ENCODE results near the gene WNT6.
A peak's percentile ranks its signal among the peaks of the same experiment; 100 is the strongest.

Gene WNT6

DNA sequence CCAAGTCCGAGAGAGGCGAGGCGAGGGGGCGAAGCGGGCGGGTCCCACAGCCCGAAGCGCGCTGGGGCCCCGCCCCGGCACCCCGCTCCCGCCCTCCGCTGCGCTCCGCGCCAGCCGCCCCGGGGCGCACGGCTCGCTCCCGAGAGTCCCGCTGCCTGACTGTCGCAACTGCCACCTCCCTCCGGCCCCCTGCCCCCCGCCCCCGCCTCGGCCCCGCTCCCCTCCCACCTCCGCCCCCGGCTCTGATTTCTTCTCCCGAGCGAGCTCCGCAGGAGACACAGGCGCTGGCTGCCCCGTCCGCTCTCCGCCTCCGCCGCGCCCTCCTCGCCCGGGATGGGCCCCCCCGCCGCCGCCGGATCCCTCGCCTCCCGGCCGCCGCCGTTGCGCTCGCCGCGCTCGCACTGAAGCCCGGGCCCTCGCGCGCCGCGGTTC is at the start of gene WNT6:
TSS of gene WNT6 (plus strand) at position 250 of the 432 bp plus-strand sequence. CDS start 233 bp downstream, outside the sequence.
- Histone ChIP-seq H3K27me3 (ENCODE audit: control insufficient read depth in 2 of 2, insufficient read depth in 2 of 2, low read length in 2 of 2) (peaks cover 50 to 69% of the 10 kb centered on the region in 2 donors), H3K9me3 (ENCODE audit: control insufficient read depth in 2 of 2, low read length in 2 of 2) (no peaks in the 10 kb centered on the region), H3K4me3 (ENCODE audit: low read length in 2 of 2) (peak within 1 kb of the TSS in 1 of 2 donors; percentile 30), H3K4me1 (ENCODE audit: control insufficient read depth in 2 of 2, insufficient read depth in 2 of 2, low read length in 2 of 2) (peaks cover 2 to 4% of the 10 kb centered on the region in 2 donors), H3K27ac (ENCODE audit: low read depth in 2 of 2, low read length in 2 of 2) (no peak within 1 kb of the TSS), H3K36me3 (ENCODE audit: control insufficient read depth in 2 of 2, insufficient read depth in 2 of 2, low read length in 2 of 2) (no peaks in the 10 kb centered on the region), H3K9ac (ENCODE audit: low read depth in 1 of 2, low read length in 2 of 2) (no peak within 1 kb of the TSS)

DNA sequence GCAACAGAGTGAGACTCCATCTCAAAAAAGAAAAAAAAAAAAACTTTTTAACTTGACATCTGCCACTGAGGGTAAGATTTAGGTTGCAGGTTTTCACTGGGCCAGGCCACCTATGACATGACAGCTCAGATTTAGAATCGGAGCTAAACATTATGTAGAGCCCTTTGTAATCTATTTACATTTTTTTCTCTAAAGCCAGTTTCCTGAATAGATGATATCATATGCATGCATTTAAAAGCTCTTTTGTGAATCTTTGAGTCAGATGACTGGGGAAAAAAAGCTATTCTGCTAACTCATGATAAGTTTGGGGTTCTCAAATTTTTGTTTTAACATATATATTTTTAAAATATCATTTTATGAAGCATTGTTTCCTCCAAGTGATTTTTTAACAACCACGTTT is 49.3 kb upstream of the WNT6 start:
- Histone ChIP-seq H3K9me3 (ENCODE audit: control insufficient read depth in 2 of 2, low read length in 2 of 2) (no peaks in the 10 kb centered on the region), H3K4me1 (ENCODE audit: control insufficient read depth in 2 of 2, insufficient read depth in 2 of 2, low read length in 2 of 2) (peaks cover 11 to 14% of the 10 kb centered on the region in 2 donors), H3K9ac (ENCODE audit: low read depth in 1 of 2, low read length in 2 of 2) (no peak overlapping the region), H3K27me3 (ENCODE audit: control insufficient read depth in 2 of 2, insufficient read depth in 2 of 2, low read length in 2 of 2) (no peaks in the 10 kb centered on the region), H3K4me3 (ENCODE audit: low read length in 2 of 2) (no peak overlapping the region), H3K27ac (ENCODE audit: low read depth in 2 of 2, low read length in 2 of 2) (no peak overlapping the region), H3K36me3 (ENCODE audit: control insufficient read depth in 2 of 2, insufficient read depth in 2 of 2, low read length in 2 of 2) (peaks cover 0 to 19% of the 10 kb centered on the region in 2 donors)

DNA sequence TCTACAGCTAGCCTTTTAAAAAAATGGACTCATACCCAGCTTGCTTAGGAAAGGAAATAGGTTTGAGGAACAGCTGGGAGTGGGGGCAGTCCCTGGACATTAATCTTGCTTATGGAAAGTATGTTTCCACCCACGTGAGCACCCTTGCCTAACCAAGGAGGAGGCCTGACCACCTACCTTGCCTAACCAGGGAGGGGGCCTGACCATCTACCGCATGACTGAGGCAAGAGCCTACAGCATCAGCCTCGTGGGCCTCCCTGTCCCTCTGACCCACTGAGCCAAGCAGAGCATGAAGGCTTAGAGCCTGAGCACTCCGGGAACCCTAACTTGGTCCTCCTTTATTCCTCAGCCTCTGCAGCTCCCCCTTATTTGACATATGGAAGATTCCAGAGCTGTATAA is 48.2 kb upstream of the WNT6 start:
- Histone ChIP-seq H3K9ac (ENCODE audit: low read depth in 1 of 2, low read length in 2 of 2) (no peak overlapping the region), H3K4me3 (ENCODE audit: low read length in 2 of 2) (no peak overlapping the region), H3K27ac (ENCODE audit: low read depth in 2 of 2, low read length in 2 of 2) (no peak overlapping the region), H3K4me1 (ENCODE audit: control insufficient read depth in 2 of 2, insufficient read depth in 2 of 2, low read length in 2 of 2) (peaks cover 11 to 14% of the 10 kb centered on the region in 2 donors), H3K9me3 (ENCODE audit: control insufficient read depth in 2 of 2, low read length in 2 of 2) (no peaks in the 10 kb centered on the region), H3K36me3 (ENCODE audit: control insufficient read depth in 2 of 2, insufficient read depth in 2 of 2, low read length in 2 of 2) (peaks cover 0 to 23% of the 10 kb centered on the region in 2 donors), H3K27me3 (ENCODE audit: control insufficient read depth in 2 of 2, insufficient read depth in 2 of 2, low read length in 2 of 2) (no peaks in the 10 kb centered on the region)

DNA sequence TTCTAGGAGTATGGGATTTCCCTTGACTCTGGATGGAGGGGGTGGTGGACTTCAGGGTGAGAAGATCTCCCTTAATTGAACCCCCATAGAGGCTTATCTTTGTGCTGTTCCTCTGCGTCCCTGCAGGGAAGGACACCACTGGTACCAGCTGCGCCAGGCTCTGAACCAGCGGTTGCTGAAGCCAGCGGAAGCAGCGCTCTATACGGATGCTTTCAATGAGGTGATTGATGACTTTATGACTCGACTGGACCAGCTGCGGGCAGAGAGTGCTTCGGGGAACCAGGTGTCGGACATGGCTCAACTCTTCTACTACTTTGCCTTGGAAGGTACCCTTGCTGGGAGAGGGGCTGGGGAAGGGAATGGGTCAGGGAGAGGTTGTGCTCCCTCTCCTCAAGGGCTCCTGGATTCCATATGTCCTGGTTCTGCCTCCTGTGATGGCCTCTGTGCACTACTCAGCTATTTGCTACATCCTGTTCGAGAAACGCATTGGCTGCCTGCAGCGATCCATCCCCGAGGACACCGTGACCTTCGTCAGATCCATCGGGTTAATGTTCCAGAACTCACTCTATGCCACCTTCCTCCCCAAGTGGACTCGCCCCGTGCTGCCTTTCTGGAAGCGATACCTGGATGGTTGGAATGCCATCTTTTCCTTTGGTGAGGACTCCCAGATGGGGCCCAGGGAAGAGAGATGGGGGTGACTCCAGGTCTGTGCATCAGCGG is 47.3 kb upstream of the WNT6 start:
- H3K27ac ChIP-seq (ENCODE audit: low read depth in 2 of 2, low read length in 2 of 2), result no peak overlapping the region
- no peaks in the 10 kb centered on the region for H3K27me3 ChIP-seq (ENCODE audit: control insufficient read depth in 2 of 2, insufficient read depth in 2 of 2, low read length in 2 of 2)
- no peak overlapping the region for H3K4me3 ChIP-seq (ENCODE audit: low read length in 2 of 2)
- peaks cover 0 to 26% of the 10 kb centered on the region in 2 donors for H3K36me3 ChIP-seq (ENCODE audit: control insufficient read depth in 2 of 2, insufficient read depth in 2 of 2, low read length in 2 of 2)
- no peak overlapping the region for H3K9ac ChIP-seq (ENCODE audit: low read depth in 1 of 2, low read length in 2 of 2)
- H3K9me3 ChIP-seq (ENCODE audit: control insufficient read depth in 2 of 2, low read length in 2 of 2), result no peaks in the 10 kb centered on the region
- H3K4me1 ChIP-seq (ENCODE audit: control insufficient read depth in 2 of 2, insufficient read depth in 2 of 2, low read length in 2 of 2), result peaks cover 11 to 14% of the 10 kb centered on the region in 2 donors

DNA sequence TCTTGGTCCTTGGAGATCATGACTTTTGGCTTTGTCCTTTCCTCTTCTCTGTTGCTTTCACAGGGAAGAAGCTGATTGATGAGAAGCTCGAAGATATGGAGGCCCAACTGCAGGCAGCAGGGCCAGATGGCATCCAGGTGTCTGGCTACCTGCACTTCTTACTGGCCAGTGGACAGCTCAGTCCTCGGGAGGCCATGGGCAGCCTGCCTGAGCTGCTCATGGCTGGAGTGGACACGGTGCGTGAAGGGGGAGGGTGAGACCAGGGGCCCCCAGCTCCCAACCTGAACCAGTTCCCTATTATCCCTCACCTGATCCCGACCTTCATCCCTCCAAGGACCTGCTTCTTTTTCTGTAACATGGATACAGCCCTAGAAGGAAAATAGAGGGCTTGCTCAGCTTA is 46.7 kb upstream of the WNT6 start:
- peaks cover 0 to 30% of the 10 kb centered on the region in 2 donors for H3K36me3 ChIP-seq (ENCODE audit: control insufficient read depth in 2 of 2, insufficient read depth in 2 of 2, low read length in 2 of 2)
- no peak overlapping the region for H3K4me3 ChIP-seq (ENCODE audit: low read length in 2 of 2)
- H3K27ac ChIP-seq (ENCODE audit: low read depth in 2 of 2, low read length in 2 of 2), result no peak overlapping the region
- peaks cover 11 to 14% of the 10 kb centered on the region in 2 donors for H3K4me1 ChIP-seq (ENCODE audit: control insufficient read depth in 2 of 2, insufficient read depth in 2 of 2, low read length in 2 of 2)
- no peaks in the 10 kb centered on the region for H3K9me3 ChIP-seq (ENCODE audit: control insufficient read depth in 2 of 2, low read length in 2 of 2)
- H3K9ac ChIP-seq (ENCODE audit: low read depth in 1 of 2, low read length in 2 of 2), result no peak overlapping the region
- no peaks in the 10 kb centered on the region for H3K27me3 ChIP-seq (ENCODE audit: control insufficient read depth in 2 of 2, insufficient read depth in 2 of 2, low read length in 2 of 2)

DNA sequence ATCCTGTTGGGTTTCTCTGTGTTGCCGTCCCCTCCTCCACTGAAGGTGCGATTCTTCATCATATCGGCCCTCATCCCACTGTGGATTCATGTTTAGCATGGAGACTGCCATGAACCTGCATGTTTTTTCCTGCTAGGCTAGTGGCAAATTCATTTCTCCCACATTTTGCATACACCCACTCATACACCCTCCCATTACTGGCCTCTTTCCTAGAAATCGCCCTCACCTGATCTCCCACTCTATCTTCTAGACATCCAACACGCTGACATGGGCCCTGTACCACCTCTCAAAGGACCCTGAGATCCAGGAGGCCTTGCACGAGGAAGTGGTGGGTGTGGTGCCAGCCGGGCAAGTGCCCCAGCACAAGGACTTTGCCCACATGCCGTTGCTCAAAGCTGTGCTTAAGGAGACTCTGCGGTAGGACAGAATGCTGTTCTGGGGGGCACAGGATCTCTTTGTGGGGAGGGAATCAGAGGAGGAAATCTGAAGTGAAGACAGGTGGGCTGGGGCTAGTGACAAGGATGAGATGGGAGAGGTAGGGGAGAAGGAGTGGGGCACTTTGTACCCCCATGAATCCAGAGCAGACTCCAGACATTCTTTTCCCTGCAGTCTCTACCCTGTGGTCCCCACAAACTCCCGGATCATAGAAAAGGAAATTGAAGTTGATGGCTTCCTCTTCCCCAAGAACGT is 45.7 kb upstream of the WNT6 start:
- peak overlapping the region in 1 of 2 donors; percentile 17 for H3K9ac ChIP-seq (ENCODE audit: low read depth in 1 of 2, low read length in 2 of 2)
- peak overlapping the region; percentile 39 to 56 for H3K27ac ChIP-seq (ENCODE audit: low read depth in 2 of 2, low read length in 2 of 2)

DNA sequence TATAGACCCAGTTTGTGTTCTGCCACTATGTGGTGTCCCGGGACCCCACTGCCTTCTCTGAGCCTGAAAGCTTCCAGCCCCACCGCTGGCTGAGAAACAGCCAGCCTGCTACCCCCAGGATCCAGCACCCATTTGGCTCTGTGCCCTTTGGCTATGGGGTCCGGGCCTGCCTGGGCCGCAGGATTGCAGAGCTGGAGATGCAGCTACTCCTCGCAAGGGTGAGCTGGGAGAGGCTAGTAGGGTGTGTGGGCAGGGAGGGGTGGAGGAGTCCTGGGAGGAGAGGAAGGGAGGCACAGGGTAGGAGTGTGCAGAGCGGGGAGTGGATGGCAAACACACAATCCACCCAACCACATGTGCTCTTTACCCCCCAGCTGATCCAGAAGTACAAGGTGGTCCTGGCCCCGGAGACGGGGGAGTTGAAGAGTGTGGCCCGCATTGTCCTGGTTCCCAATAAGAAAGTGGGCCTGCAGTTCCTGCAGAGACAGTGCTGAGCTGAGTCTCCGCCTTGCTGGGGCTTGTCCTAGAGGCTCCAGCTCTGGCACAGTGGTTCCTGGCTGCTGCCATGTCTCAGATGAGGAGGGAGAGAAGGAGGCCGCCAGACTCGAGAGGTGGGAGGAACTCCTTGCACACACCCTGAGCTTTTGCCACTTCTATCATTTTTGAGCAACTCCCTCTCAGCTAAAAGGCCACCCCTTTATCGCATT is 44.9 kb upstream of the WNT6 start:
- Histone ChIP-seq H3K9ac (ENCODE audit: low read depth in 1 of 2, low read length in 2 of 2) (no peak overlapping the region), H3K36me3 (ENCODE audit: control insufficient read depth in 2 of 2, insufficient read depth in 2 of 2, low read length in 2 of 2) (peaks cover 0 to 32% of the 10 kb centered on the region in 2 donors), H3K4me1 (ENCODE audit: control insufficient read depth in 2 of 2, insufficient read depth in 2 of 2, low read length in 2 of 2) (peaks cover 11 to 14% of the 10 kb centered on the region in 2 donors)

More for the DNA sequence above, 45.7 kb upstream of the WNT6 start:
- Histone ChIP-seq H3K4me3 (ENCODE audit: low read length in 2 of 2) (no peak overlapping the region), H3K4me1 (ENCODE audit: control insufficient read depth in 2 of 2, insufficient read depth in 2 of 2, low read length in 2 of 2) (peaks cover 11 to 14% of the 10 kb centered on the region in 2 donors), H3K9me3 (ENCODE audit: control insufficient read depth in 2 of 2, low read length in 2 of 2) (no peaks in the 10 kb centered on the region), H3K36me3 (ENCODE audit: control insufficient read depth in 2 of 2, insufficient read depth in 2 of 2, low read length in 2 of 2) (peaks cover 0 to 30% of the 10 kb centered on the region in 2 donors), H3K27me3 (ENCODE audit: control insufficient read depth in 2 of 2, insufficient read depth in 2 of 2, low read length in 2 of 2) (no peaks in the 10 kb centered on the region)

DNA sequence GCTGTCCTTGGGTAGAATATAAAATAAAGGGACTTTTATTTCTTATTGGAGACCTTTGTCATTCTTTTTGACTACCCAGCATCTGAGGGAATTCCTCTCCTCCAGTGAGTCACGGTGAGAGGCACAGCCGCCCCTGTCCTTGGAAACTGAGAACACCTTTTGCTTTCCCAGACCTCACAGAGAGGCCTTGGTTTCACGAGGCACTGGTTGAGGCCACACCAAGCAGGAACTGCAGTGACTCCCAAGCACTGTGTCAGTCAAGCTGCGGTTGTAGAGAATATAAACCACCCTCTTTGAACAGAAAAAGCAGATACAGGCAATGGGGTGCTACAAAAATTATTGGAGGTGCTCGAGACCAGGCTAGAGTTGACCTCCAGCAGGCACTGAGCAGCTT is 44.4 kb upstream of the WNT6 start:
- no peak overlapping the region for H3K27ac ChIP-seq (ENCODE audit: low read depth in 2 of 2, low read length in 2 of 2)
- peaks cover 11 to 14% of the 10 kb centered on the region in 2 donors for H3K4me1 ChIP-seq (ENCODE audit: control insufficient read depth in 2 of 2, insufficient read depth in 2 of 2, low read length in 2 of 2)
- no peak overlapping the region for H3K4me3 ChIP-seq (ENCODE audit: low read length in 2 of 2)
- H3K36me3 ChIP-seq (ENCODE audit: control insufficient read depth in 2 of 2, insufficient read depth in 2 of 2, low read length in 2 of 2), result peaks cover 0 to 32% of the 10 kb centered on the region in 2 donors
- H3K9me3 ChIP-seq (ENCODE audit: control insufficient read depth in 2 of 2, low read length in 2 of 2), result no peaks in the 10 kb centered on the region
- H3K9ac ChIP-seq (ENCODE audit: low read depth in 1 of 2, low read length in 2 of 2), result no peak overlapping the region
- no peaks in the 10 kb centered on the region for H3K27me3 ChIP-seq (ENCODE audit: control insufficient read depth in 2 of 2, insufficient read depth in 2 of 2, low read length in 2 of 2)

More for the DNA sequence above, 44.9 kb upstream of the WNT6 start:
- no peaks in the 10 kb centered on the region for H3K27me3 ChIP-seq (ENCODE audit: control insufficient read depth in 2 of 2, insufficient read depth in 2 of 2, low read length in 2 of 2)
- H3K27ac ChIP-seq (ENCODE audit: low read depth in 2 of 2, low read length in 2 of 2), result peak overlapping the region; percentile 39 to 56
- no peaks in the 10 kb centered on the region for H3K9me3 ChIP-seq (ENCODE audit: control insufficient read depth in 2 of 2, low read length in 2 of 2)
- H3K4me3 ChIP-seq (ENCODE audit: low read length in 2 of 2), result no peak overlapping the region

DNA sequence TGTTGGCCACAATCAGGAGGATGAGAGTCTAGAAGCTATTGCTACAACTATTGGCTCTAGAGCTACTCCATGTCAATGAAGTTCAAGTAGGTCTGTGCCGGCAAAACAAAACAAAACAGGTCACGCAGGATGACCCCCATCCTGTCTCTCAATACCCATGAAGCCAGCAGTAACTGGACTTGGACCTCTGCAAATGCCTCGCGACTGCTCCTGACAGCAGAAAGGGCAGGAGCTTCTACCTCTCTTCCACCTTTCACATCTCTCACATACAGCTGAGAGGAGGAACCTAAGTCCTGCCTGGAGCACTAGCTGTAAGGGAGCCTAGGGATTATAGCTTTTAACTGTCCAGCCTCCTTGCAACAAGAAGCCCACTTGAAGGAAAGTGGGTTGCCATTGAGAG is 44.0 kb upstream of the WNT6 start:
- Histone ChIP-seq H3K36me3 (ENCODE audit: control insufficient read depth in 2 of 2, insufficient read depth in 2 of 2, low read length in 2 of 2) (peaks cover 0 to 32% of the 10 kb centered on the region in 2 donors), H3K27ac (ENCODE audit: low read depth in 2 of 2, low read length in 2 of 2) (no peak overlapping the region)

More for the DNA sequence above, 44.0 kb upstream of the WNT6 start:
- H3K4me3 ChIP-seq (ENCODE audit: low read length in 2 of 2), result no peak overlapping the region
- H3K4me1 ChIP-seq (ENCODE audit: control insufficient read depth in 2 of 2, insufficient read depth in 2 of 2, low read length in 2 of 2), result peaks cover 11 to 14% of the 10 kb centered on the region in 2 donors
- H3K9ac ChIP-seq (ENCODE audit: low read depth in 1 of 2, low read length in 2 of 2), result no peak overlapping the region
- H3K9me3 ChIP-seq (ENCODE audit: control insufficient read depth in 2 of 2, low read length in 2 of 2), result no peaks in the 10 kb centered on the region
- no peaks in the 10 kb centered on the region for H3K27me3 ChIP-seq (ENCODE audit: control insufficient read depth in 2 of 2, insufficient read depth in 2 of 2, low read length in 2 of 2)
